HG02759 (cell line): ENCODE results near the gene SAMD13.

Experiments used
- ATAC-seq: cut with Tn5 transposase; IDR thresholded peaks from one replicate; pipeline ENCODE4 v1.9.1; 2021; ENCODE audit warnings: mild to moderate bottlenecking, moderate library complexity; ENCODE audit not compliant: unreplicated experiment

Gene SAMD13

GRCh38 chr1:84370266-84370665, 68.8 kb downstream of the SAMD13 start:
- ATAC-seq: no peak

GRCh38 chr1:84370831-84371394, 69.4 kb downstream of the SAMD13 start:
- no peak for ATAC-seq

DNA sequence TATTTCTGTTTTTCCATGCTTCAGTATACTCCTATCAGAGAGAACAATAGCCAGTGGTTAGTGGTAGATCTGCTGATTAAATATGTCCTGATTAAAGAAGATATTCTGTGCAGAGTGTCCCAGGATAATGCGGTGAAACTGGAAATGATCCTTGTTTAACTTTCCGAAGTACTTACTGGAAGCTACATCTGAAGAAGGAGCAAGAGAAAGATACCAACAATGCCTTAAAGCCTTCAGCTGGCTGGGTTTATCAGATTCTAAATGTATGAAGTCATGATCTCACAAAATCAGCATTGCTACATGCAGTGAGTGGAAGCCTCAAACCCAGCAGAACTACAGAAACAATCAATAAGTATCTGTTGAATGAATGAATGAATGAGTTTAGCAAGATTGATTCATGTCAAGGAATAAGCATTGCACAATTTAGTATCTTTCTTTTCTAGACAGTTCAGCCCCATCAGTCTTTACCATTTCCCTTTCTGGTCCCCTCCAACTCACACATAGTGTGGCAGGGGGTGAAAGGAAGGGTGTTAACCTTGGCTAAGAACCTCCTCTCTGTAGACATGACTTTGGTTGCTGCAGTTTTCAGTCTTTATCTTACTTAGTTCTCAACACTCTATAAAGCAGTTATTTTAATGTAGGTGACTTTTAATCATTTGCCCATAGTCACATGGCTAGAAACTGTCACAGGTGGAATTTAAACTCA, 72.1 kb downstream of the SAMD13 start:
- no peak for ATAC-seq

DNA sequence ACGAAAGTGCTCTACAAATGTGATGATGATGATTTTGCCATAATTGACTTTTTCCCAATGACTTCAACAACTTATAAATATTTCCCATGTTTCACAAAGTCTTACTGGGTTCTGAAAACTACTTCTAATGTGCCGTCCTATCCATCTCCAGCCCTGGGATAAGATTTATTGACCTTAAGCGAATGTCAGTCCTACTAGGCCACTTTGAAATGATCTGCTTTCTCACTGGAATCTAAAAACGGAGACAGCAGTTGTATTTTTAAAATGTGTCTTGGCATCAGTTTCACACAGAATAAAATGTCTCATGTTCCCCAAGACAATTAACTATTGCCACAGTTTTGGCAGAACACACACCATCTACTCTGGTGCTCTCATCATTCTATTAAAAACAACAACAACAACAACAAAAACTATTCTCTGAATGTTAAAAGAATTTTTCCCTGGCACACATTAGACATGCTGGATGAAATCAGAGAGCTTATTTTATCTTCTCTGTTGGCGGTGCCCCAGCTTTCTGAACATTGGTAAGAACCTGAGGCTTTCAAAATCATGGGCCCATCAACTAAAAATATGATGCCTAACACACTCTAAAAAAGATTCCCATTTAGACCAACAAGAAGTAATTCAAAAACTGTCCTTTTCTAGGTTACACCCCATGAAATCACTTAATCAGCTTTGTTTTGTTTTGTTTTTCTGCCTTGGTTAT, 73.6 kb downstream of the SAMD13 start:
- no peak for ATAC-seq

DNA sequence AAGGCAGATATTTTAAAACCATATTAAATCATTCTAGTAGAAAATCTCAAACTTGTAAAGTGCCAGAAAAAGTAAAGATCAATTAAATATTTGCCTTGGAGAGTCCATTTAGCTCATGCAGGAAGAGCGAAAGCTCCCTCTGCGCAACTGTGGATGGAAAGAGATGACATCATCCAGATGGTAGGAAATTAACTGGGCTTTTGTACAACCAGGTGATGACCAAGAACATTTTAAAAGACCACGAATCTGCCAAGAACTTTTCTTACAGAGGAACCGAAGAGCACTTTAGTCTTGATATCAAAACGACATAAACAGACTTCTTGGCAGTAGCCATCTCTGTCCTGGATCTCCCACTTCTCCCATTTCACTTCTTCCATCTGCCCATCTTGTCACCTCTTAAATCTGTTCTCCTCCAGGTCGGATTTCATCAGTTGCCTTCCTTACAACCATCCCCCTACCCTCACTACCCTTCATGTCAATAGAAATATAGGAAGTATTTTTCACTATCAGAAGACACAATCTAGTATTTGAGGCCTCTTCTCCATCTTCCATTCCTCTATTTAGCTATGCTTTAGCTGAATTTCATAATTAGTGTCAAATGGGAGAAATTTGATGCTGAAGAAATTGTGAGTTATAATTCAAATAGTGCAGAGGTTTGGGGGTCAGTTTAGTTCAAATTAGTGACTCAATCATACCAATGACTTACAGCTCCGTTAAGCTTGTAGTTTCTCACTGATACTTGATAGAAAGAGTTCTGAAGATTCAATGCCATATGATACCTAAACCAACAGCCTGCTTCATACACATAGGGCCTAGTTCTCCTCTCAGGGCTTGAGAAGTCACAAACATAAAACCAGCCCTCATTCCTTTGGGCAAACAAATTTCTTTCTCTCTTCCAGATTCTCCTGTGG, 74.7 kb downstream of the SAMD13 start:
- ATAC-seq: no peak

GRCh38 chr1:84377480-84378095, 76.1 kb downstream of the SAMD13 start:
- ATAC-seq: no peak

DNA sequence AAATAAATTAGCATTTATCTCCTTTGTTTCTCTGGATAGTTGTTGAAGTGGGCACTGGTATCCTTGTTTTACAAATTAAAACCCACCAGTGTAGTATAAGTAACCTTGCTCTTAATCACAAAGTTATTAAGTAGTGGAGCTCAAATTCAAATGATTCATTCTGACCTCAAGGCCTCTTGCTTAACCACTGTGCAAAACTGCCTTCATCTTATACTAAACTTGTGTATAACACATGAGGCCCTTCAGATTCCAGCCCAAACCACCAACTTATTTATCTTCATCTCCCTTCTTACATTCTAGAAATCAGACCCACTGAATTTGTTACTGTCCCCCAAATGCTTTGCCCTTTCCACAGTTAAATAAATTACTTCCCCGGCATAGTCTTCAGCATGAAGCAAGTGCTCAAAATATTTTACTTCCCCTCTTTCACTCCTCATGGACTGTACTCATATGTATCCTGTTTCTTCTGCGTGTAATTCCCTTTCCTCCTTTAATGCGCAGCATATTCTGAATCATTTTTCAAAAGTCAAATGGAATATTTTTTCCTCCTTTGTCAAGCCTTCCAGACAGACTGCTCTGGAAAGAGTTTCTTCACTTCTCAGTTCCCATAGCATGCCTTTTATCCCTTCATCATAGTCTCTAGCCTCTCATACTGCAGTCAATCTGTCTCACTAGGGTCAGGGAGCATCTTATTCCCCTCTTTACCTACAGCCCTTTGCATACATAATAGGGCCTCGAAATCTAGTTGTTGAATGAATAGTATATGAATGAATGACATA, 77.8 kb downstream of the SAMD13 start:
- no peak for ATAC-seq

- ATAC-seq: no peak
These were observed 78.3 kb downstream of the SAMD13 start for GRCh38 chr1:84379917-84380180.

GRCh38 chr1:84382127-84382526, 80.6 kb downstream of the SAMD13 start:
- ATAC-seq: no peak

DNA sequence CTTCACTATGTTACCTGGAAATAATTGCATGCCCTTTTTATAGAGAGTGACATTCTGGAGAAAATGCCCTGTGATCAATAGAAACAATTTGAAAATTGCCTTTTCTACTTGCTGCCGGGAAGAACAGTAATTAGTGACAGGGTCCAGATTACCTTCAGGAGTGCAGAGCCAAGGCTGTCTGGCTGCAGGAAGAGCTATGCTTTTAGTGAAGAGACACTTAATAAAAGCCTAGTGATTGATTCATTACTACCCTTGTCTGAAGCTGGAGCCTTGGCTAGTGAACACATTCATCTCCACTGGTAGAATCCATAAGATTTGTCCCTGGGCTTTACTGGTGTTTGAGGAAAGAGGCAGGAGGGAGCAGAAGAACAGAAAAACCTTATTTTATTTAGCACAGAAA, 83.8 kb downstream of the SAMD13 start:
- no peak for ATAC-seq

DNA sequence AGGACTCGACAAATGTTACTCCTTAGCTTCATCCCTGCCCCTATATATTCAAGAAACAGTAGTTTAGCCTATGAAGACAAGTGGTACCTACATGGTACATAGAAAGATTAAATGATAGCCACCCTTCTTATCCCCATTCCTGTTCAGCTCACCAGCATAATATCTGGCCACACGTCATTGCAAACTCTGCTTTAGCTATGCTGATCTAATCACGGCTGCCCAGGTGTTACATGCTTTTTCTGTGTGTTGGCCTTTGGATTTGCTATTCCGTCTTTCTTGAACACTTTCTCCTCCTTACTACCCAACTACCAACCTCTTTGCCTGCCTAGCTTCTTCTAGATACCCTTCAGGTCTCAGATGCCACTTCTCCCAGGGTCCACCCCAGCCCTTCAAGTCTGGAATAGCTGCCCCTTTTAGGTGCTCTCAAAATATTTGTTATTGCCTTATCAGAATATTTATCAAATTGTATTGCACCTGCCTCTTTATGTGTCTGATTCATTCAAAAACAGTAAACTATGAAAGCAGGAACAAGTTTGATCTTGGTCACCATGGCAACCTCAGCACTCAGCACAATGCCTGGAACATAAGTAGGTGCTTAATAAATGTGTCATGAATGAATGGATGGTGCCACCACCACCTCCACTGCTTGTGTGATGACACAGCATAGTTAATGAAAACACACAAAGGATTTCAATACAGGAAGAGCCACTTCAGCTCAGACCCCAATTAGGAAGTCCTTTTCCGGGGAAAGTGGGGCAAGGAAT, 85.4 kb downstream of the SAMD13 start:
- no peak for ATAC-seq

DNA sequence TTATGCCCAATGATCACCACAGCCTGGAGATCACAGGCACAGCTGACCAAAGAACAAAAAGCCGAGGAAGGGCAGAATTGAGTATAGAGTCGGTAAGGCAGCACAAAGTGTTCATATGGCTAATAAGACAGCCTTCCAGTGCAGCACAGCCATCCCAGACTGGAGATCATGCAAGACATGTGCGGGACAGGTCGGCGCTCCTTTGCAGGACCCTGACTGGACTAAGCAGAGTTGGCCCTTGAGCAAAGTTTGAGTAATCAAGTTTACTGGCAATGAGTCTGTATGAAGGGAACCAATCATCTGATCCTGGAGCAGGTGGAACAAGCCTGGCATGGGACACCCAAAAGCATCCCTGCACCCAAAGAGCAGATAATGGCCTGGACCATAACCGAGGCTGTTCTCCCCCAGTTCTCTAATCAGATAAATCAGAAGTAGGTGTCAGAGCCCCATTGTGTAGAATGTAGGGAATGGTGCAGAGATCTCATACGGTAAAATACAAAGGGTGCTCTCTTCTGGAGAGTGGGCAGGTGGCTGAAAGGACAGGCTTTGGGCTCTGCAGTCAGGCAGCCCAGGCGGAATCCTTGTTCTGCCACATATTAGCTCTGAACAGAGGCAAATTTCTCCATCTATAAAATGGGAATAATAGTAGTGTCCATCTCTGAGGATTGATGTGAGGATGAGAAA, 86.1 kb downstream of the SAMD13 start:
- no peak for ATAC-seq

DNA sequence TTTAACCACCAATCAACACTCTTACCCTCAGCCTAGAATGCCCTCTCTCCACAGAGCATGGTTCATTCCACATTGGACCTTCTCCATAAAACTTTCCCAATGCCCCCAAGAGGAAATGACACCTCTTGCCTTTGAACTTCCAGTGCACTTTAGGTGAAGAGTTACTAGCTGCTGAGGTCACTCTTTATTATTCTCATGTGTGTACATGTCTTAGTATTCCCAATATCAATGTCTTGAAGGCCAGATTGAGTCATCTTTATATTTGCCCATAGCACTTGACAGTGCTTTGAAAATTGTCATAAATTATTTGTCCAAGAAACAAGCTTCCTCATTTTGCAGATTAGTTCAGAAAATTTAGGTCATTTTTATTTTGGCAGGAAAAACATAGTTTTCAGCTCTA, 88.7 kb downstream of the SAMD13 start:
- ATAC-seq: no peak

- no peak for ATAC-seq
These were observed 97.0 kb downstream of the SAMD13 start, which contains the start of gene DNASE2B for GRCh38 chr1:84398175-84399155. Gene DNASE2B, plus strand, starts transcription at chr1:84398484. Its CDS starts 81 bp downstream, at chr1:84398565.
